Thoracic aorta (tissue), 2 donors: Measurements from ENCODE around the gene NFYC. TPM values are rescaled to one million over a fixed set of nuclear protein-coding genes. Genes with fewer than 3 reads are reported as not detected.

Experiments
- ATAC-seq: fragments of 150-250 bp; one replicate; pipeline ENCODE4 v1.8.0; 2017; ENCODE audit warnings: low read depth; ENCODE audit not compliant: insufficient number of reproducible peaks, low FRiP score
- DNase-seq: peaks from one replicate; pipeline ENCODE4 v3.0.0-alpha.2; 2020; ENCODE audit warnings: low spot score
- H3K27ac ChIP-seq, 2 donors: fragments of 200-600 bp; sonication (generic); 1 replicate in 1 of 2; 2 replicates in 1 of 2; pipeline ENCODE4 v1.5.1; 2016; ENCODE audit warnings: mild to moderate bottlenecking in 2 of 2, moderate library complexity in 2 of 2
- H3K27me3 ChIP-seq: fragments of 200-600 bp; sonication (generic); replicated peaks from 2 replicates; pipeline ENCODE4 v1.6.0; 2016; ENCODE audit warnings: mild to moderate bottlenecking; ENCODE audit not compliant: insufficient read depth
- H3K36me3 ChIP-seq: fragments of 200-600 bp; sonication (generic); one replicate; pipeline ENCODE4 v1.5.1; 2016
- H3K4me1 ChIP-seq, 2 donors: fragments of 200-600 bp; sonication (generic); 1 replicate in 1 of 2; 2 replicates in 1 of 2; pipeline versions ENCODE4 v1.5.1 to v1.6.0; 2016; ENCODE audit warnings: low read depth in 2 of 2, mild to moderate bottlenecking in 1 of 2; ENCODE audit not compliant: control insufficient read depth in 1 of 2
- H3K4me3 ChIP-seq: fragments of 200-600 bp; sonication (generic); 2 replicates; pipeline ENCODE4 v1.5.1; 2016; ENCODE audit warnings: mild to moderate bottlenecking
- H3K9me3 ChIP-seq: fragments of 200-600 bp; sonication (generic); 2 replicates; pipeline ENCODE4 v1.5.1; 2016
- CTCF ChIP-seq: fragments of 200-600 bp; sonication (generic); IDR thresholded peaks from one replicate; pipeline ENCODE4 v1.5.1; 2019; ENCODE audit warnings: antibody characterized with exemption
- total RNA-seq, 2 donors: library from RNA; depleted of rRNA; stranded (reverse); fragments of >200 nt; gene quantifications; one replicate each; pipeline versions ENCODE4 v1.1.0 to v1.2.3, GENCODE V29; 2016

Gene NFYC
- total RNA-seq, 2 donors from 2014 or later = 38.9 to 40.6 TPM

- Histone ChIP-seq H3K27me3 (no peaks in the 10 kb centered on the region), H3K9me3 (no peaks in the 10 kb centered on the region), H3K4me3 (peak overlapping the region; percentile 72), H3K27ac (peak overlapping the region; percentile 89 to 99), H3K36me3 (no peaks in the 10 kb centered on the region), H3K4me1 (peaks cover 6 to 21% of the 10 kb centered on the region in 2 donors)
- ATAC-seq = no peak
- TF ChIP-seq CTCF = no peak
- no peak for DNase-seq
These were observed 550 bp upstream of the NFYC start for GRCh38 chr1:40690771-40691537.

- DNase-seq (no peak), ATAC-seq (peak; percentile 21)
- peaks cover 6 to 21% of the 10 kb centered on the region in 2 donors for H3K4me1 ChIP-seq
- H3K27me3 ChIP-seq = no peaks in the 10 kb centered on the region
- no peaks in the 10 kb centered on the region for H3K9me3 ChIP-seq
- peak overlapping the region; percentile 89 to 99 for H3K27ac ChIP-seq
- H3K36me3 ChIP-seq = no peaks in the 10 kb centered on the region
- TF ChIP-seq CTCF = no peak
- peak overlapping the region; percentile 72 for H3K4me3 ChIP-seq
These were observed 958 bp downstream of the NFYC start for GRCh38 chr1:40692429-40692895.

- no peak for TF ChIP-seq CTCF
- no peak for DNase-seq
These were observed 1.9 kb downstream of the NFYC start for GRCh38 chr1:40693425-40693824.

GRCh38 chr1:40694353-40694874 lies 2.9 kb downstream of the NFYC start:
- H3K27me3 ChIP-seq = no peaks in the 10 kb centered on the region
- ATAC-seq (no peak), DNase-seq (no peak)
- no peak for TF ChIP-seq CTCF
- H3K4me3 ChIP-seq = no peak overlapping the region
- peaks cover 6 to 33% of the 10 kb centered on the region in 2 donors for H3K4me1 ChIP-seq
- H3K9me3 ChIP-seq = no peaks in the 10 kb centered on the region
- no peak overlapping the region for H3K27ac ChIP-seq
- H3K36me3 ChIP-seq = no peaks in the 10 kb centered on the region

More at GRCh38 chr1:40693425-40693824, 1.9 kb downstream of the NFYC start:
- peak overlapping the region; percentile 89 to 99 for H3K27ac ChIP-seq
- H3K36me3 ChIP-seq = no peaks in the 10 kb centered on the region
- no peak for ATAC-seq
- H3K9me3 ChIP-seq = no peaks in the 10 kb centered on the region
- no peak overlapping the region for H3K4me3 ChIP-seq
- H3K27me3 ChIP-seq = no peaks in the 10 kb centered on the region
- H3K4me1 ChIP-seq = peaks cover 6 to 23% of the 10 kb centered on the region in 2 donors

- no peaks in the 10 kb centered on the region for H3K9me3 ChIP-seq
- DNase-seq (no peak), ATAC-seq (no peak)
- H3K36me3 ChIP-seq = no peaks in the 10 kb centered on the region
- peaks cover 6 to 42% of the 10 kb centered on the region in 2 donors for H3K4me1 ChIP-seq
- no peak overlapping the region for H3K4me3 ChIP-seq
- no peak for TF ChIP-seq CTCF
- no peaks in the 10 kb centered on the region for H3K27me3 ChIP-seq
- H3K27ac ChIP-seq = no peak overlapping the region
These were observed 4.8 kb downstream of the NFYC start for GRCh38 chr1:40696294-40696693.
